Mammary epithelial cell (primary cell): Measurements from ENCODE around the gene DNAH14.

Experiments used
- CTCF ChIP-seq, 2 donors: IDR thresholded peaks in 1 of 2; conservative IDR thresholded peaks in 1 of 2; 2 replicates each; pipeline ENCODE4 v1.5.1; 2011 to 2012; ENCODE audit warnings: inconsistent platforms in 2 of 2, low read length in 2 of 2, mild to moderate bottlenecking in 2 of 2, control low read depth in 1 of 2, low read depth in 1 of 2; ENCODE audit not compliant: insufficient read depth in 1 of 2; ENCODE audit errors: extremely low read depth in 1 of 2
- EZH2 ChIP-seq: IDR thresholded peaks from 2 replicates; pipeline ENCODE4 v1.6.1; 2012; ENCODE audit warnings: low read length, inconsistent platforms, borderline replicate concordance

DNA sequence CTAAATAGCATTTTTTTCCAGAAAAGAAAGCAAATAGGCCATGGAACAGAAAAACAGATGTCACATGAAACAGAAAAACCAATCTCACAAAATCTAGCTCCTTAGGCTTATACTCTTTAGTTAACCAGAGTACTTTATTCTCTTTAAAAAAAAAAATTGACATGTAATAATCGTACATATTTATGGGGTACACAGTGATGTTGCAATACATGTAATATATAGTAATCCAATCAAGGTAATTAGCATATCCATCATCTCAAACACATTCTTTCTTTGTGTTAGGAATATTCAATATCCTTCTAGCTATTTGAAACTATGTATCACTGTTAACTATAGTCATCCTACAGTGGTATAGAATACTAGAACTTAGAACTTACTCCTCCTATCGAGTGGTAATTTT lies 478.3 kb downstream of the DNAH14 start:
- no peak for TF ChIP-seq CTCF (conservative IDR thresholded peaks at IDR 0.05 in 1 of 2, IDR thresholded peaks at IDR 0.05 in 1 of 2; ENCODE audit: extremely low read depth in 1 of 2, insufficient read depth in 1 of 2, low read depth in 1 of 2, low read length in 2 of 2)
- no peak for TF ChIP-seq EZH2
